Measurements from ENCODE around the gene SPSB1. TPM values are rescaled to one million over a fixed set of nuclear protein-coding genes. Genes with fewer than 3 reads are reported as not detected.
A peak's percentile ranks its signal among the peaks of the same experiment; 100 is the strongest.

The SPSB1 gene
- total and polyA plus RNA-seq, 10 of the 15 experiments (the other 5 are each of a cell fraction or from before 2014, with no cell fraction given) = 0.02 to 2.0 (median 0.90) TPM; not detected in 1

GRCh38 chr1:9410737-9411297 is 118.1 kb downstream of the SPSB1 start (continued):
- peak; percentile 53 for TF ChIP-seq CBFB (IDR thresholded peaks at IDR 0.05; ENCODE audit: low read depth)
- peak; percentile 77 for TF ChIP-seq ZBTB40 (IDR thresholded peaks at IDR 0.05; ENCODE audit: borderline replicate concordance)
- no peak for TF ChIP-seq ZNF687 (IDR thresholded peaks at IDR 0.05)
- TF ChIP-seq MYB (IDR thresholded peaks at IDR 0.05; ENCODE audit: borderline replicate concordance, low read depth, low read length) = no peak
- TF ChIP-seq MEF2A (IDR thresholded peaks at IDR 0.05; ENCODE audit: insufficient read depth, low read depth, low read length) = no peak
- TF ChIP-seq PAX5 (IDR thresholded peaks at IDR 0.05; ENCODE audit: borderline replicate concordance, low read depth, low read length) = peak; percentile 82; the same call in 1 of the 2 replicates
- no peak for TF ChIP-seq ZNF622 (IDR thresholded peaks at IDR 0.05)
- TF ChIP-seq ZBED1 (IDR thresholded peaks at IDR 0.05; ENCODE audit: borderline replicate concordance) = no peak
- peak; percentile 69; the same call in 1 of the 2 replicates for TF ChIP-seq EED (IDR thresholded peaks at IDR 0.05; ENCODE audit: low read depth)
- TF ChIP-seq CHD1 (IDR thresholded peaks at IDR 0.05; ENCODE audit: low read depth, low read length) = no peak
- TF ChIP-seq SMAD1 (IDR thresholded peaks at IDR 0.05; ENCODE audit: low read depth, partially characterized antibody) = no peak
- TF ChIP-seq RFX5 (IDR thresholded peaks at IDR 0.05; ENCODE audit: low read depth, low read length) = no peak
- no peak for TF ChIP-seq ATF7 (IDR thresholded peaks at IDR 0.05; ENCODE audit: low read depth)
- TF ChIP-seq HDGF (IDR thresholded peaks at IDR 0.05) = 0 out of 2 replicates have a peak, but pooled peaks have one; percentile 72
- TF ChIP-seq ETV6 (conservative IDR thresholded peaks at IDR 0.05 in 1 of 2, IDR thresholded peaks at IDR 0.05 in 1 of 2; ENCODE audit: borderline replicate concordance in 1 of 2, low read depth in 1 of 2) = 0 out of 4 replicates have a peak, but pooled peaks of 1 of the 2 experiments have one; percentile 33
- TF ChIP-seq SUZ12 (IDR thresholded peaks at IDR 0.05; ENCODE audit: unreplicated experiment) = no peak
- no peak for TF ChIP-seq ZBTB4 (CRISPR knock-in tag; IDR thresholded peaks at IDR 0.05)
- no peak for TF ChIP-seq RCOR1 (conservative IDR thresholded peaks at IDR 0.05; ENCODE audit: low read depth, low read length)
- TF ChIP-seq RAD51 (IDR thresholded peaks at IDR 0.05) = peak; percentile 49; the same call in 1 of the 2 replicates
- TF ChIP-seq ZNF217 (IDR thresholded peaks at IDR 0.05) = no peak
- no peak for TF ChIP-seq PML (IDR thresholded peaks at IDR 0.05; ENCODE audit: low read length)

Measured in GM12878 (cell line).